SK-N-SH treated with all-trans-retinoic acid at 6 μM for 48 hours (cell line): ENCODE measurements around the gene EGR1.

ENCODE experiments used
- ISL1 ChIP-seq: fragments of 250-450 bp; sonication (Bioruptor Pico); IDR thresholded peaks from 2 replicates; pipeline ENCODE4 v2.1.2; 2022; ENCODE audit warnings: mild to moderate bottlenecking, moderate library complexity
- OSR1 ChIP-seq: fragments of 250-450 bp; sonication (Bioruptor Pico); IDR thresholded peaks from 2 replicates; pipeline ENCODE4 v1.8.0; 2022; ENCODE audit warnings: moderate library complexity, mild to moderate bottlenecking, inconsistent platforms
- PATZ1 ChIP-seq: fragments of 250-450 bp; sonication (Bioruptor Pico); IDR thresholded peaks from 2 replicates; pipeline ENCODE4 v1.8.0; 2020; ENCODE audit warnings: mild to moderate bottlenecking, moderate library complexity, borderline replicate concordance
- PPARA ChIP-seq: fragments of 250-450 bp; sonication (Bioruptor Pico); IDR thresholded peaks from 2 replicates; pipeline ENCODE4 v1.5.0; 2020; ENCODE audit warnings: mild to moderate bottlenecking, borderline replicate concordance

GRCh38 chr5:138470322-138471051, 5.2 kb downstream of the EGR1 start:
- TF ChIP-seq PPARA (CRISPR knock-in tag), result peak; percentile 67; the same call in 1 of the 2 replicates
- no peak for TF ChIP-seq OSR1
- TF ChIP-seq ISL1 (CRISPR knock-in tag), result no peak
- TF ChIP-seq PATZ1 (CRISPR knock-in tag), result peak; percentile 94
